ENCODE data around the gene FAM241B.

DNA sequence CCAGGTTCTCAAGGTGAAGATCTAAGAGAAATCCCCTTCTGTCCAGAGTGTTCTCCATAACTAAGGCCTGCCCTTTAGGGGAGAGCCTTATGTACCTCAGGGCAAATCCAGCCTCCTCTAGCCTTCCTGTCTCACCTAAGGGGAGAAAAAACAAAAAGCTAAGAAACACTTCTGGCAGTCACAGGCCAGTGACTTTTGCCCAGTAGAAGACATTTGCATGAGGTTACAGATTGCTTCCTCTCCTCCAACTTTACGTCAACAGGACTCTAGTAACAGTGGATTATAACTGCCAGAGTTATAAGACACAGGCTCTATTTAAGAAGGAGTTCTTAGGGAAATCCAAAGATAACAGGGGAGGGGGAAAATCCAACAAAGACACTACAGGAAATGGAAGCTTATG is 15.9 kb upstream of the FAM241B start:
- TF ChIP-seq EP300 (IDR thresholded peaks at IDR 0.05; ENCODE audit: borderline replicate concordance in 1 of 2, low read depth in 1 of 2, low read length in 1 of 2): no peak
- no peak for TF ChIP-seq SIN3A (IDR thresholded peaks at IDR 0.05; ENCODE audit: borderline replicate concordance, low read depth, low read length)

Data from SK-N-SH (cell line).